HepG2 (cell line): ENCODE data around the gene SERINC2. TPM values are rescaled to one million over a fixed set of nuclear protein-coding genes. Genes with fewer than 3 reads are reported as not detected.
A peak's percentile ranks its signal among the peaks of the same experiment; 100 is the strongest.

Experiments
- ATF7-NPFF ChIP-seq: sonication (generic); formaldehyde crosslinking; IDR thresholded peaks from 2 replicates; pipeline ENCODE4 v1.8.1; 2023; ENCODE audit warnings: mild to moderate bottlenecking, low read depth, missing genetic modification reagents, moderate library complexity
- BCL3 ChIP-seq: sonication (generic); formaldehyde crosslinking; IDR thresholded peaks from 2 replicates; pipeline ENCODE4 v1.5.1; 2020; ENCODE audit warnings: mild to moderate bottlenecking, missing genetic modification reagents, moderate library complexity
- CBX1 ChIP-seq: IDR thresholded peaks from one replicate; pipeline ENCODE4 v1.6.1; 2016; ENCODE audit warnings: antibody characterized with exemption, low read depth
- CERS6 ChIP-seq: sonication (generic); formaldehyde crosslinking; IDR thresholded peaks from 2 replicates; pipeline ENCODE4 v1.5.0; 2020; ENCODE audit warnings: missing genetic modification reagents
- E2F1 ChIP-seq: sonication (generic); formaldehyde crosslinking; IDR thresholded peaks from 2 replicates; pipeline ENCODE4 v1.5.0; 2020; ENCODE audit warnings: missing genetic modification reagents
- HMGA1 ChIP-seq: sonication (generic); formaldehyde crosslinking; conservative IDR thresholded peaks from 2 replicates; pipeline ENCODE4 v1.4.0; 2020; ENCODE audit warnings: missing genetic modification reagents
- KDM6A ChIP-seq: IDR thresholded peaks from 2 replicates; pipeline ENCODE4 v1.6.1; 2016; ENCODE audit warnings: low read depth
- KLF6 ChIP-seq: IDR thresholded peaks from 2 replicates; pipeline ENCODE4 v1.8.0; 2016; ENCODE audit warnings: missing biosample characterization, missing genetic modification reagents
- NBN ChIP-seq: fragments of 450-650 bp; conservative IDR thresholded peaks from 2 replicates; pipeline ENCODE4 v1.6.1; 2017
- NCOR1 ChIP-seq: fragments of 200-600 bp; sonication (generic); IDR thresholded peaks from 2 replicates; pipeline ENCODE4 v1.7.0; 2017; ENCODE audit warnings: antibody characterized with exemption, low read length, borderline replicate concordance
- NFATC3 ChIP-seq: sonication (generic); formaldehyde crosslinking; IDR thresholded peaks from 2 replicates; pipeline ENCODE4 v1.5.1; 2020; ENCODE audit warnings: mild to moderate bottlenecking, missing genetic modification reagents
- PAF1 ChIP-seq: IDR thresholded peaks from 2 replicates; pipeline ENCODE4 v1.6.1; 2016; ENCODE audit warnings: missing genetic modification reagents, missing compliant biosample characterization
- RARA ChIP-seq: IDR thresholded peaks from 2 replicates; pipeline ENCODE4 v1.6.1; 2016; ENCODE audit warnings: missing genetic modification reagents, missing compliant biosample characterization
- REPIN1 ChIP-seq: sonication (generic); formaldehyde crosslinking; IDR thresholded peaks from 2 replicates; pipeline ENCODE4 v1.8.0; 2022; ENCODE audit warnings: missing genetic modification reagents, low read depth, mild to moderate bottlenecking, borderline replicate concordance
- SRSF1 ChIP-seq: fragments of 200-400 bp; formaldehyde crosslinking; optimal IDR thresholded peaks from 2 replicates; pipeline ENCODE3; 2017; ENCODE audit warnings: mild to moderate bottlenecking, low read depth, low read length, moderate library complexity
- TP53 ChIP-seq: sonication (generic); formaldehyde crosslinking; conservative IDR thresholded peaks from 2 replicates; pipeline ENCODE4 v1.4.0; 2020; ENCODE audit warnings: missing genetic modification reagents
- ZMYM3 ChIP-seq: sonication (generic); formaldehyde crosslinking; IDR thresholded peaks from 2 replicates; pipeline ENCODE4 v1.5.1; 2020; ENCODE audit warnings: mild to moderate bottlenecking, missing genetic modification reagents
- ZNF280B ChIP-seq: sonication (generic); formaldehyde crosslinking; IDR thresholded peaks from 2 replicates; pipeline ENCODE4 v1.5.0; 2020; ENCODE audit warnings: missing genetic modification reagents, mild to moderate bottlenecking, borderline replicate concordance
- ZNF546 ChIP-seq: sonication (generic); formaldehyde crosslinking; conservative IDR thresholded peaks from 2 replicates; pipeline ENCODE4 v1.8.1; 2023; ENCODE audit warnings: mild to moderate bottlenecking, missing genetic modification reagents
- ZNF605 ChIP-seq: sonication (generic); formaldehyde crosslinking; IDR thresholded peaks from 2 replicates; pipeline ENCODE4 v1.8.0; 2022; ENCODE audit warnings: mild to moderate bottlenecking, missing genetic modification reagents
- ZNF619 ChIP-seq: sonication (generic); formaldehyde crosslinking; IDR thresholded peaks from 2 replicates; pipeline ENCODE4 v1.4.0; 2020; ENCODE audit warnings: mild to moderate bottlenecking, missing genetic modification reagents
- ZNF704 ChIP-seq: sonication (generic); formaldehyde crosslinking; IDR thresholded peaks from 2 replicates; pipeline ENCODE4 v1.8.1; 2023; ENCODE audit warnings: mild to moderate bottlenecking, inconsistent platforms, moderate library complexity, missing genetic modification reagents, borderline replicate concordance
- ZNF776 ChIP-seq: sonication (generic); formaldehyde crosslinking; IDR thresholded peaks from 2 replicates; pipeline ENCODE4 v1.4.0; 2020; ENCODE audit warnings: mild to moderate bottlenecking, missing genetic modification reagents
- ZNF788 ChIP-seq: sonication (generic); formaldehyde crosslinking; IDR thresholded peaks from 2 replicates; pipeline ENCODE4 v1.5.0; 2020; ENCODE audit warnings: mild to moderate bottlenecking, missing genetic modification reagents, borderline replicate concordance
- ZSCAN31 ChIP-seq: sonication (generic); formaldehyde crosslinking; IDR thresholded peaks from 2 replicates; pipeline ENCODE4 v1.5.0; 2020; ENCODE audit warnings: low read depth, mild to moderate bottlenecking, missing genetic modification reagents
- polyA plus RNA-seq, 8 experiments: library from polyadenylated mRNA; depleted of rRNA in 3 of 8; stranded (reverse) in 7 of 8; unstranded in 1 of 8; fragments of >200 nt; fragmentation: Illumina TruSeq in 4 of 8; extraction: Trizol in 4 of 8; gene quantifications; 2 replicates each; pipeline versions ENCODE4 v1.2.1 to v1.2.3, GENCODE V29; 2011 to 2016; ENCODE audit warnings: low read depth in 4 of 8, missing spikeins in 1 of 8, mixed read lengths in 1 of 8; ENCODE audit not compliant: insufficient read depth in 1 of 8
- total RNA-seq, 5 experiments: library from RNA; depleted of rRNA; stranded (reverse); fragments of >200 nt; fragmentation: Illumina TruSeq; extraction: Trizol; gene quantifications; 2 replicates each; pipeline ENCODE4 v1.2.3, GENCODE V29; 2016; ENCODE audit warnings: low read depth in 1 of 5

Gene SERINC2
- total and polyA plus RNA-seq, 2 of the 13 experiments (the other 11 are each of a cell fraction or from before 2014, with no cell fraction given): 4.8 to 126 TPM

GRCh38 chr1:31373056-31373896 lies 39.7 kb upstream of the SERINC2 start, which contains the start of gene FABP3 (continued):
- TF ChIP-seq ZNF280B (CRISPR knock-in tag): no peak
- 0 out of 2 replicates have a peak, but pooled peaks have one; percentile 31 for TF ChIP-seq ZNF788 (CRISPR knock-in tag)
- TF ChIP-seq CBX1: no peak
- no peak for TF ChIP-seq TP53 (CRISPR knock-in tag)
- TF ChIP-seq PAF1 (CRISPR knock-in tag): no peak
- 0 out of 2 replicates have a peak, but pooled peaks have one; percentile 38 for TF ChIP-seq ATF7-NPFF (CRISPR knock-in tag)
- no peak for TF ChIP-seq REPIN1 (CRISPR knock-in tag)
- TF ChIP-seq HMGA1 (CRISPR knock-in tag): no peak
- TF ChIP-seq NFATC3: 0 out of 2 replicates have a peak, but pooled peaks have one; percentile 29
- TF ChIP-seq ZNF605: 0 out of 2 replicates have a peak, but pooled peaks have one; percentile 23
- no peak for TF ChIP-seq ZNF619 (CRISPR knock-in tag)
- TF ChIP-seq ZNF776 (CRISPR knock-in tag): 0 out of 2 replicates have a peak, but pooled peaks have one; percentile 40
- no peak for TF ChIP-seq ZNF704 (CRISPR knock-in tag)
- TF ChIP-seq ZMYM3 (CRISPR knock-in tag): no peak; the same call in 1 of the 2 replicates
- no peak for TF ChIP-seq CERS6 (CRISPR knock-in tag)
- TF ChIP-seq RARA (CRISPR knock-in tag): peak; percentile 73
- TF ChIP-seq ZNF546: no peak
- TF ChIP-seq ZSCAN31 (CRISPR knock-in tag): no peak
- TF ChIP-seq NBN: no peak
- no peak for TF ChIP-seq NCOR1
- no peak for TF ChIP-seq KLF6
- TF ChIP-seq KDM6A (CRISPR knock-in tag): no peak
- TF ChIP-seq SRSF1: no peak
- no peak for TF ChIP-seq E2F1 (CRISPR knock-in tag)
- TF ChIP-seq BCL3 (CRISPR knock-in tag): no peak; the same call in 1 of the 2 replicates
